Ovary (tissue), 9 donors: ENCODE data around the gene ENAH. TPM values are rescaled to one million over a fixed set of nuclear protein-coding genes. Genes with fewer than 3 reads are reported as not detected.

Experiments
- DNase-seq, 5 donors: peaks; one replicate each; pipeline ENCODE4 v3.0.0-alpha.2; 2019 to 2020
- H3K27ac ChIP-seq, 2 donors: fragments of 200-600 bp; one replicate each; pipeline versions ENCODE4 v1.5.1 to v1.8.0; 2019 to 2022
- H3K27me3 ChIP-seq: fragments of 200-600 bp; one replicate; pipeline ENCODE4 v1.8.0; 2022
- H3K36me3 ChIP-seq: fragments of 200-600 bp; sonication (generic); one replicate; pipeline ENCODE4 v1.5.1; 2019
- H3K4me1 ChIP-seq: one replicate; pipeline ENCODE4 v1.8.1; 2013; ENCODE audit warnings: mild to moderate bottlenecking, moderate library complexity; ENCODE audit not compliant: insufficient read depth
- H3K4me3 ChIP-seq: fragments of 200-600 bp; sonication (generic); one replicate; pipeline ENCODE4 v1.5.1; 2017
- H3K9me3 ChIP-seq, 2 donors: fragments of 200-600 bp in 1 of 2; sonication (generic) in 1 of 2; one replicate each; pipeline versions ENCODE4 v1.5.1 to v1.8.1; 2013 to 2019; ENCODE audit warnings: mild to moderate bottlenecking in 1 of 2, moderate library complexity in 1 of 2
- CTCF ChIP-seq, 3 donors: fragments of 450-650 bp in 2 of 3; fragments of 200-600 bp in 1 of 3; IDR thresholded peaks; one replicate each; pipeline versions ENCODE4 v1.5.1 to v1.8.0; 2016 to 2022; ENCODE audit warnings: antibody characterized with exemption in 3 of 3, mild to moderate bottlenecking in 1 of 3
- EP300 ChIP-seq: sonication (generic); formaldehyde crosslinking; IDR thresholded peaks from one replicate; pipeline ENCODE4 v1.6.1; 2017; ENCODE audit warnings: antibody characterized with exemption
- POLR2A ChIP-seq: fragments of 450-650 bp; IDR thresholded peaks from one replicate; pipeline ENCODE4 v1.6.1; 2017; ENCODE audit warnings: antibody characterized with exemption, mild to moderate bottlenecking, moderate library complexity
- WGBS, 3 donors: extraction: QIAGEN DNeasy Blood & Tissue Kit in 1 of 3; methylation state at CpG; one replicate each; pipeline versions ENCODE4 v1.1.5 to v1.1.7; 2013 to 2017; 5-methylcytosine and 5-hydroxymethylcytosine counted together
- intact Hi-C, 4 donors: fragments of 100-400 bp; cut with DNase I; formaldehyde crosslinking; loops; one replicate each; pipeline versions ENCODE4 v1.11.0 to v1.15.1; 2022 to 2023
- polyA plus RNA-seq, 2 donors: library from polyadenylated mRNA; stranded (reverse); fragments of 200-250 nt in 1 of 2; fragments of 350-450 nt in 1 of 2; fragmentation: Illumina TruSeq in 1 of 2; extraction: RNeasy Lipid Tissue Mini Kit (QIAGEN cat#74804) in 1 of 2; gene quantifications; one replicate each; pipeline ENCODE4 v1.2.3, GENCODE V29; 2013 to 2014
- total RNA-seq, 7 donors: library from RNA; depleted of rRNA in 2 of 7; stranded (reverse); fragments of >200 nt in 2 of 7; fragmentation: NEBNext Ultra II Directional in 3 of 7; extraction: Animal tissue kit (Norgen Biotek cat#: 25700) in 3 of 7; gene quantifications; one replicate each; pipeline versions ENCODE4 v1.1.0 to v1.2.4, GENCODE V29; 2016 to 2023
- donor health status: DM: no; HTN: no; CAD: no; lungs with moderate emphysema.
- donor health status: DM: no; HTN: no; CAD: no.
- donor health status: Bipolar disorder and iron deficiency.
- donor health status: DM: yes; HTN: yes; CAD: no.
- donor health status: DM: no; HTN: no; CAD: no.
- donor health status: DM: yes; HTN: yes; CAD: no.

The ENAH gene
- total and polyA plus RNA-seq, 9 donors = 33.4 to 137 (median 88.6) TPM

- TF ChIP-seq POLR2A (no peak), CTCF (IDR thresholded peaks at IDR 0.05) (no peak), EP300 (no peak)
- no peak overlapping the region for H3K27ac ChIP-seq
- no peak for DNase-seq
- WGBS, 3 donors = 79 to 85% (median 82%) methylated on average over 2 of the region's 2 CpGs
- H3K27me3 ChIP-seq = no peaks in the 10 kb centered on the region
- intact Hi-C loops = no loop called here
- H3K4me3 ChIP-seq = no peak overlapping the region
- H3K4me1 ChIP-seq = peaks cover 6% of the 10 kb centered on the region
- H3K9me3 ChIP-seq = no peaks in the 10 kb centered on the region
- H3K36me3 ChIP-seq = no peaks in the 10 kb centered on the region
These were observed 79.7 kb downstream of the ENAH start for GRCh38 chr1:225573216-225573615.

- Histone ChIP-seq H3K4me3 (no peak overlapping the region), H3K4me1 (peaks cover 6% of the 10 kb centered on the region), H3K27ac (no peak overlapping the region), H3K9me3 (no peaks in the 10 kb centered on the region), H3K36me3 (no peaks in the 10 kb centered on the region), H3K27me3 (no peaks in the 10 kb centered on the region)
- intact Hi-C loops = no loop called here
- no peak for DNase-seq
- no peak for TF ChIP-seq EP300
- TF ChIP-seq CTCF (IDR thresholded peaks at IDR 0.05) = peak in 1 of 3 donors; percentile 18
- no peak for TF ChIP-seq POLR2A
- WGBS, 3 donors = 65 to 75% (median 67%) methylated on average over 3 of the region's 3 CpGs
These were observed 80.5 kb downstream of the ENAH start for GRCh38 chr1:225572422-225572821.

GRCh38 chr1:225567789-225568188 is 85.1 kb downstream of the ENAH start:
- Histone ChIP-seq H3K4me1 (peaks cover 1% of the 10 kb centered on the region), H3K27me3 (no peaks in the 10 kb centered on the region), H3K27ac (no peak overlapping the region), H3K4me3 (no peak overlapping the region), H3K36me3 (no peaks in the 10 kb centered on the region), H3K9me3 (no peaks in the 10 kb centered on the region)
- TF ChIP-seq POLR2A = no peak
- no peak for TF ChIP-seq EP300
- TF ChIP-seq CTCF (IDR thresholded peaks at IDR 0.05) = no peak
- intact Hi-C loops = loop anchor here in 2 of 4 donors (10.0 kb wide), 2 partner anchors 87 to 97 kb away; partner anchors contain the start of gene ENAH (in 1 of the 2)
- 91 to 94% (median 91%) methylated on average over 2 of the region's 2 CpGs for WGBS, 3 donors
- DNase-seq = no peak

GRCh38 chr1:225565847-225566246 is 87.1 kb downstream of the ENAH start:
- peak in 1 of 5 donors; percentile 52 for DNase-seq
- WGBS, 3 donors = 59 to 73% (median 63%) methylated on average over 7 of the region's 7 CpGs
- H3K27me3 ChIP-seq = no peaks in the 10 kb centered on the region
- H3K27ac ChIP-seq = no peak overlapping the region
- intact Hi-C loops = loop anchor here in 2 of 4 donors (10.0 kb wide), 2 partner anchors 89 to 99 kb away; partner anchors contain the start of gene ENAH (in 1 of the 2)
- TF ChIP-seq POLR2A (no peak), CTCF (IDR thresholded peaks at IDR 0.05) (no peak), EP300 (no peak)
- no peaks in the 10 kb centered on the region for H3K9me3 ChIP-seq
- H3K4me1 ChIP-seq = peaks cover 3% of the 10 kb centered on the region
- H3K36me3 ChIP-seq = no peaks in the 10 kb centered on the region
- no peak overlapping the region for H3K4me3 ChIP-seq
